HL-60/S4 (cell line): ENCODE data around the gene HS3ST3A1.

Experiments used
- in situ Hi-C: fragments of 300-500 bp; cut with MboI; formaldehyde crosslinking; loops from 2 replicates; pipeline ENCODE4 v1.14.3; 2022; ENCODE audit warnings: low sequenced_read_pairs

Gene HS3ST3A1

DNA sequence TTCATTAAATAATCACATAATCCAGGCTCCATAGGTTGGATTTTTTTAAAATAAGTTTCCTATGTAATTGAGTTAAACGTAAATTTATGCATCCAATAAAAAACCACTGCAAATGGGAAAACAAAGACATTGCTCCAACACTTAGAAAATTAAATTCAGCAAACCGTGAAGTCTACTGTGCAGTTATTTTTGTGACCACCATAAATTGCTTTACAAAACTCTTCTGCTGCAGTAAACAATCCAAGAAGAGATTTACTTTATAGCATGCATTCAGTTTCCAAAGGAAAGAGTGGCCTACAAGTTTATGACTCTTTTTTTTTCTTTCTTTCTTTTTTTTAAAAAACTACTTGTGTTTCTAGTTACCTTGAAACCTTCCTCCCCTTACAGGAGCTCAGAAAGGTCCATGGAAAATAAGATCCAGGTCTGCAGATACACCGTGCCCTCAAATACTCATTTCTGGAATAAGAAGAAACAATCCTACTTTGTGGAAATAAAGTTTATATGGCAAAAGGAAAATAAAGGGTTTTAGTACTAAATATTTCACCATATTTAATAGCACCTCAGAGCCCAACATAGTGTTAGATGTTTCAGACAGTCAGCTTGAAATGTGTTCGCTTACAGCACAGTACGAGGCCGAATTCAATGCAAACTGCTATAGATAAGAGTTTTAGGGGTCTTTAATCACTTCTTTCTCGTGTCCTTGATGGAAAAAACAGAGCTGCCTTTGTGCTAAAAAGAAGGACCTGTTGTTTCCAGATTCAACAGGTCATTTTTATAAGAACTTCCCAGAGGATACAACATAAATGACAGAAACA, 3.2 kb downstream of the HS3ST3A1 start:
- in situ Hi-C loops, result loop anchor here (25.0 kb wide), 2 partner anchors 714 to 1339 kb away; partner anchors contain the start of gene HS3ST3B1

DNA sequence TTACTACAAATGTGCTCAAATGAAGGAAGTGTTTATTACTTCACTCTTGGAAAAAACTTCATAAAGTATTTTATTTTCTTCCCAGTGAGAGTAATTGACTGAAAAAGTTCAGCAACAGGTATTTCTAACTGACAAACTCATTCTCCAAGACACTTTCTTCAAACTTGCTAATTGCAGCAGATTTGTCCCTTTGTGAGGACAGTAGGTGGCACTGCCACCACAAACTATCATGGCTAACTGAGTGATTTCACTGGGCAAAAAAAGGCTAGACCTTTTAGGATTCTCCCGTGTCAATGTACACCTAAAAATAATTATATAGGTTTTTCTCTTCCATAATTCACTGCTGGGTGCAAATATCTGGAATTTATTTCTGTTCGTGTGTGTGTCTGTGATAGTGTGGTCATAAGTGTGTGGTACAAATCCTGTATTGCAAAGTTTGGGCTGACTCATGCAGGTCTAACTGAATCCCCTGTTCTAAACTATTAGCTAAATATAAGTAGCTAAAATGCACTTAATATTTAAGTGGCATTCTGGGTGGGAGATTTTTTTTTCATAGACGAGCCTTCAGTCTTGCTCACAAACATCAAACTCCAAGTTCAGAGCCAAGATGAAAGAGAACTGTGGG, 3.9 kb downstream of the HS3ST3A1 start:
- in situ Hi-C loops, result loop anchor here (25.0 kb wide), 2 partner anchors 714 to 1339 kb away; partner anchors contain the start of gene HS3ST3B1

DNA sequence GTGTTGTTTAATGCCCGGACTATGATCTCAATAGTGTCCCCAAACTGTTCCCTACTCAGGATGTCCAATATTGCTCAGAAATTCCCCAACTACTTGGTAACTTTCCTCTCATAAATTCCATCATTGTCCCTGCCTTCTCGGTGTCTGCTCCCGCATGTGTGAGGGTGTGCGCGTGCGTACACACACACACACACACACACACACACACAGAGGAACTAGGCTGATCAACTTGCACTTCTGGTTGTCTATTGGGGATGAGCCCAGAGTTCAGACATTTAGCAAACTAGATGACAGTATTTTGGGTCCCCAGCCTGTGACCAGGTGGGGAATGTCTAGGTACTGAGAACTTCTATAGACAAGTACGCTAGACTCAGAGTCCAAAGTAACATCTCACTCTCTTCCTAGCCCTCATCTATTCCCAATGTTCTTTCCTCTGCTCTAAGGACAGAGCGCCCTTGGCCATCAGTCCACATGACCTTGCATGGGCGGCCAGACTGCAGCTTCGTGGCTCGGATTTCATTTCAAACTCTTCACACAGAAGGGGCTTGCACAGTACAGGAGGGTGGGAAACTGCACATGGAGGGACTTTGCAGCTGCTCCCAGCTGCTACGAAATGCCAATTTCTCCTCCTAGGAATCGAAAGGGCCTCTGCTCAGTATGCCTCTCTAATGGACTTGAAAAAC, 5.3 kb downstream of the HS3ST3A1 start:
- in situ Hi-C loops, result loop anchor here (25.0 kb wide), 2 partner anchors 716 to 1341 kb away; partner anchors contain the start of gene HS3ST3B1

DNA sequence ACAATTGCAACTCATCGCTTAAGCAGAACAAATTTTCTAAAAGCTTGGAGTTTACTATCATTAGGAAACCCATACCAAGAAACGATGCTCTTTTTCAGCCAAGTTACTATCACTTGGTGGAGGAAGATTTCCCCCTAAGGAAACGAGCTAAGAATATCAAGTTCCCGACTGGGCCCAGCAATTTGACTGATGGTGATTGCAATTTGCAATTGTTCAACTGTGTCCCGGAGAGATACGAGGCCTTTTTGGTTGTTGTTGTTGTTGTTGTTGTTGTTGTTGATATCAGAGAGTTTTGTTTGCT, 6.2 kb downstream of the HS3ST3A1 start:
- in situ Hi-C loops, result loop anchor here (25.0 kb wide), 2 partner anchors 717 to 1342 kb away; partner anchors contain the start of gene HS3ST3B1

DNA sequence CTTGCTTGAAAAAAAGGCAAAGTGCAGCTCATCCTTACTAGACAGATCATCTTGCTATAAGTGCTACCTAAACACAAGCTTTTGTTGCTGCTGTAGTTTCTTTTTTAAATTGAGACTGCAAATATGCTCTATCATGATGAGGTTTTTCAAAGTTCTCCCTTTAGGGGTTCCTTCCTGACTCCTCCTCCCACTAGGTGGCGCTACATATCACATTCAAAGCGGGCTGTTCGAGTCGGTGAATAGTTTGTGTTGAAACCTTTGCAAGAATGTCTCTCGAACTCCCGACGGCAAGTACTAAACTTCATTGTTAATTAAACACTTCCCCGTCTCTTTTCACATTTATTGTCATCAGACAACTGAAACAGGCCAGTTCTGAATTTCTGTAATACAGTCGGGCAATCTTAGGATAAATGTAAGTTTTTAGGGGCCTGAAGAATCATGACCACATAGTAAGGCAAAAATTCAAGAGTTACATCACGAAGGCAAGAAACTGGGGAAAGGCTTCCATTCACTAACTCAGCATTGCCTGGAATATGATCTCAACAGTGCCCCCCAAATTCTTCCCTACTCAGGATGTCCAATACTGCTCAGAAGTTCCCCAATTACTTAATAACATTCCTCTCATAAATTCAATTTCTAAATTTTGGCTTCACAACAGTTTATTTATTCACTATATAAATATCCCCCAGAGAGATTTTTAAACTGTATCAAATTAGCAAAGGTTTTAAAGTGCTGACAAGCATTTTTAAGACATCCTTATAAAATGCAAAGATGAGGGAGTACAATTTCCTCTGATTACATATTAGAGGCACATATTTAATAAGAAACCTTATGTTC, 6.7 kb downstream of the HS3ST3A1 start:
- in situ Hi-C loops, result loop anchor here (25.0 kb wide), 2 partner anchors 717 to 1342 kb away; partner anchors contain the start of gene HS3ST3B1

DNA sequence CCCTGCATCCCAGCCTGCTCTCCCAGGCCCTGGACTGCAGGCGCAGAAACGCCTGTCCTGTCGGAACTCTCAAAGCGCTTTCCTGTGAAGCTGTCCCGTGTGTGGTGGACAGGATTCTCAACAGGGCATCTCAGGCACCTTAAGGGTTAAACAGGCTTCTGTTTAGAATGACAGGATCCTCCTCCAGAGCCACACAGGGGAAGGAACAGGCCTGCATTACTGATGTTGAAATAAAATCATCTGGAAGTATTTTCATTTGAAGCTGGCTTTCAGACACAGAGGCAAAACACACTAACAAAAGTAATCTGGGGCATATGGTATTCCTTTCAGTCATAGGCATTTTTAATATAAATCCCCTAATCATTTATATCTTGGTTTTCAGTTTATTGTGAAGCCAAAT, 7.4 kb downstream of the HS3ST3A1 start:
- in situ Hi-C loops, result loop anchor here (25.0 kb wide), 2 partner anchors 718 to 1343 kb away; partner anchors contain the start of gene HS3ST3B1

DNA sequence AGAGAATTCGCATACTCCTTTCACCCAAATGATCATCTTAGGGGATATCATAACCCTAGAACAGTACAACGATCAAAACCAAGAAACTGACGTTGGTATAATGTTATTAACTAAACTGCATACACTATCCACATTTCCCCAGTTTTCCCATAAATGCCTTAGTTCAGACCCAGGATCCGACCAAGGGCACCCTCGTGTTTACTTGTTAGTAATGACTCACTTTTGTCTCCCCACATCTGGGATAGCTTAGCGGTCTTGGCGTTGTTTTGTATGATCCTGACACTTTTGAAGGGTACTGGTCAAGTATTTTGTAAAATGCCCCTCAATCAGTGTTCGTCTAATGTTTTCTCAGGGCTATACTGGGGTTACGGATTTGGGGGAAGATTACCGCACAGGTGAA, 8.0 kb downstream of the HS3ST3A1 start:
- in situ Hi-C loops, result loop anchor here (25.0 kb wide), 2 partner anchors 719 to 1344 kb away; partner anchors contain the start of gene HS3ST3B1

DNA sequence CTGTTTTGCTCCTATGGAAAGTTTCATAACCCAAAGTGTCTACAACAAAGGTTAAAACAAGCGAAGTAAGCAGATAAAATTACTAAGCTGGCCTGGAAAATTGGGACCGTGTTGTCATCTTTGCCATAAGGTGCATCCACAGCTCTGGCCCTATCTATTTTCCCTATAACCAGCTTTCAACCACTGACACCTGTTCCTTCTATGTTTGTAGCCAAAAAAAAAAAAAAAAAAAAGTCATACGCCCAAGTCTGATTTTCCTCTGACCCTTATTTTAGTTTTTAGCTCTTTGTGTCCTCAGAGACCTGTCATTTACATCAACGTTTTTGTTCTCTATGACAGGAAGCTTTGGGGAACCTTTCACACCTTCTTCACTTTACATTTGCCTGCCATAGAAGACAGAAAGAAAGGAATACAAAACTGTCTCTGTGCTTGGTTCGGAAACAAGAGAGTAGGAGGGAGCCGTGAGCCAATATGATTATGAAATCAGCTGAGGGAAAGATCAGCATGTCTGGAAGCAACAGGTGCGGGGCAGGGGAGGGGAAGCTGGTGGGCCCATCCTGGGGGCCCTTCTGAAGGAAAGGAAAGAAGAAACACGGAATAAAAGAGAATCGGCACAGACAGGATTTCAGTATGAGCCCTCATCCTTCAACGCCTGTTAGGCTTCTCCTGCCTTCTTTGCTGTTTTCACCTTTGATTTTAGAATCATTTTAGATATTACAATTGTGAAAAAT, 8.5 kb downstream of the HS3ST3A1 start:
- in situ Hi-C loops, result loop anchor here (25.0 kb wide), 2 partner anchors 719 to 1344 kb away; partner anchors contain the start of gene HS3ST3B1

DNA sequence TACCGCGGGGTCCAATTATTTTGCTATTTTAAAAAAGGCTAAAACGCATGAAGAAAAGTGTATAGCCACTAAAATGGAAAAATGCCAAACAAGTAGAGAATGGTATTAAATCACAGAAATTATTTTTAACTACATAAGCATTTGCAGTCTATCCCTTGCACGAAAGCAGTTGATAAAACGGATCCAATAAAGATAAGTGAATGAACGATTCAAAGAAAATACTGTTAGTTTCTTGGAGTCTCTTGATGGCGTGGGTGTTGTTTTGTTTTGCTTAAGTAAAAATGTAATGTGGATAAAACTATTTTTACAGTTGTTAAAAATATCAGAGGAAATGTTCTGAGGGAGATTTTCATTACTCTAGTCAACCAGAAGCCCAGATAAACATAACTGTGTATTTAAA, 9.3 kb downstream of the HS3ST3A1 start:
- in situ Hi-C loops, result loop anchor here (25.0 kb wide), 2 partner anchors 720 to 1345 kb away; partner anchors contain the start of gene HS3ST3B1

DNA sequence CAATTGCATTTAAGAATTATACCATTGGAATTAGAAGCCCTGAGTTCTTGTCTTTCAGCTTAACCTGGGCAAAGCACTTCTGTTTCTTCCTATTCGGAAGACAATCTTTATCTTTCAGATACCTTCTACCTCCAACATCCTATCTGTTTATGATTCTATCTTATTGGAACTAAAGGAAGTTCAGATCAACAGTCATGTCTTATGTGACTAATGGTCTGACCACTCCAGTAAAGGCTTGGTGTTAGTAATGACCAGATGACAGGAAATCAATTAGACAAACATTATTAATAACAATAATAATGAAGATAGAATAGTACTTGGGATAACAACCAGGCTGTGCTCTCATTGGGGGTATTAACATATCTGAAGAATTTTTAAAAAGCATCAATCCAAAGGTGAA, 11.3 kb downstream of the HS3ST3A1 start:
- in situ Hi-C loops, result loop anchor here (25.0 kb wide), 2 partner anchors 722 to 1347 kb away; partner anchors contain the start of gene HS3ST3B1

DNA sequence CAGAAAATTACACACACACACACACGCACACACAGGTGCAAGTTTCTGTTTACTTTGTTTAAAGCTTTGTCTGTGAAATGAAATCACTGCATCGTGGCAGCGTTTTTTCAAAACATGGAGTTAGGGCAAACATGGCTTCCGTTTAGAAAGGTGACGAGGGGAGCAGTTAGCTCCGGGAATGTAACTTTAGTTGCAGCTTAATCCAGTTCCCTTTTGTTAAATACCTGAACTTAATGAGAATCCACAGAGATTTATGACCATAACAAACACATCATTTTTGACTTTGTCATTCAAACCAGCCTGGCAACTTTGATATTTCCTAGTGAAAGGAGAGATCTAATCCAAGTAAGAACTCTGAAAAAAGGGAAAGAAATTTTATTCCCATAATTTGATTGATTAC, 12.1 kb downstream of the HS3ST3A1 start:
- in situ Hi-C loops, result loop anchor here (25.0 kb wide), 2 partner anchors 723 to 1348 kb away; partner anchors contain the start of gene HS3ST3B1

DNA sequence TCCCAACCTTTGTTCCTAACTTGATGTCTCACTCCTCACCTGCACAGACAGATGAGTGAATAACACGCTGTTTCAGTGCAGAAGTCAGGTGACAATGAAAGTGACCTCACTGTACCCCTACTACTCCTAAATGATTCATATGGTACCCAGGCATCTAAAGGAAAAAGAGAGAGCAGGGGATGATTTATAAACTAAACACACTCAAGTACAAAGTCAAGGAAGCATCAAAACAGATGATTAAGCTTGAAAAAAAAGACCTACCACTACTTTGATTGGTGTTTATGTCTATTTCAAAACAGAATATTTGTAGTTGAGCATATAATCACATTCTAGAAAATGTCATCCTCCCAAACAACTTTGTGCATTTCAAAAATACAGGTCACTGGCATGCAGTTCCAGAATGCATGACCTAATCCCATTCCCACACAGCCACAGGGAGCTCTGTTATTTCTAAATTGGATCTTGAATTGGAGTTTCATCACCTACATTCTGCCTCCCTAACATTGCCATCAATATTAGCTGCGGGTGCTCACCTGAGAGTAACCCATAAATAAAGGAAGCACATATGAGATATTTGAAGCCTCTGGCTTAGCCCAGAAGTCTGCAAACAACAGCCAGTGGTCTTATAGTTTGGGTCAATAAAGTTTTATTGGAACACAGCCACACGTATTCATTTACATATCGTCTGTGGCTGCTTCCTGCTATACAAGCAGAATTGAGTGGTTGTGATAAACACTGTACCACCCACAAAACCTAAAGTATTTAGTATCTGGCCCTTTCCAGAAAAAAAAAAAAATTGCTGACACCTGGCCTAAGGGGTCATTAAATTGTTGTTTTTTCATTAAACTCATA, 14.0 kb downstream of the HS3ST3A1 start:
- in situ Hi-C loops, result loop anchor here (25.0 kb wide), 2 partner anchors 725 to 1350 kb away; partner anchors contain the start of gene HS3ST3B1

DNA sequence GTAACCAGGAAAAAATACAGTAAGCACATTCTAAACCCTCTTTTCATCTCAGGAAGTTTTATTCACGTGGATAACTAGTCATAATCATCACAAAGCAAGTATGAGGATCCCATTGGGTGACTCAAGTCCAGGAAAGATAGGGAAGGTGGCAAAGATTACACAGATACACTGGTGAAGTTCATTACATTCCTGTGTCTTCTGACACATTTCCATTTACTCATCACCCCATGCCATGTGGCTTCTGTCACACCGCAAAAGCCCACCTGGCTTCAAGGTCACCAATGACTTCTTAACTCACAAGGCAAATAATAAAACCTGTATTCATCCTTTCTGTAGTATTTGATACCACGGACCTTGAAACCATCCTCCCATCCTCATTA, 17.0 kb downstream of the HS3ST3A1 start:
- in situ Hi-C loops, result loop anchor here (25.0 kb wide), 2 partner anchors 728 to 1353 kb away; partner anchors contain the start of gene HS3ST3B1

DNA sequence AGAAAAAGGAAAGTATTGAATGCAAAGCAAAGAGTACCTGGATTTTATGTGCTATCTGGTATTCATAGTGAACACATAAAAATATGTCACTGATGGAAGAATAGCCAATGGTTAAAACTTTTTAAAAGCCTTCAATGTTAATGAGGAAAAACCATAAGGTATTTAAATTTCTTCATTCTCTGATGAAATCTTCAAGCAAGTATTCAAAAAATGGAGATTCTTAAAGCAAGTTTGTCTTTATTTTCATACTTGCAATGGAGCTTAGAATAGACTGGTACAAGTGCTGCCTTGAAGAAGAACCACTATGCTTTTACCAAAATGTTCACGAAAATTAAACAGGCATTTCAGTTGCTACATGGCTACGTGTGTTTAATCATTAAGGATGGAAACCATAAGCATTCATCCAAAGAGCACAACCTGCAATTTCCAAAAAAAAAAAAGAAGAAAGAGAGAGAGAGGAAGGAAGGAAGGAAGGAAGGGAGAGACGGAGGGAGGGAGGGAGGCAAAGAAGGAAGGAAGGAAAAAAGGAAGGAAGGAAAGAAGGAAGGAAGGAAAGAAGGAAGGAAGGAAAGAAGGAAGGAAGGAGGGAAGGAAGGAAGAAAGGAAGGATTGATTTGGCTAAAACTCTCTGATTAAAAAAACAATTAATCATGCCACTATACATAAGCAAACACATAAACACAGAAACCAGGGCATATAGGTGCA, 17.6 kb downstream of the HS3ST3A1 start:
- in situ Hi-C loops, result loop anchor here (25.0 kb wide), 2 partner anchors 728 to 1353 kb away; partner anchors contain the start of gene HS3ST3B1

DNA sequence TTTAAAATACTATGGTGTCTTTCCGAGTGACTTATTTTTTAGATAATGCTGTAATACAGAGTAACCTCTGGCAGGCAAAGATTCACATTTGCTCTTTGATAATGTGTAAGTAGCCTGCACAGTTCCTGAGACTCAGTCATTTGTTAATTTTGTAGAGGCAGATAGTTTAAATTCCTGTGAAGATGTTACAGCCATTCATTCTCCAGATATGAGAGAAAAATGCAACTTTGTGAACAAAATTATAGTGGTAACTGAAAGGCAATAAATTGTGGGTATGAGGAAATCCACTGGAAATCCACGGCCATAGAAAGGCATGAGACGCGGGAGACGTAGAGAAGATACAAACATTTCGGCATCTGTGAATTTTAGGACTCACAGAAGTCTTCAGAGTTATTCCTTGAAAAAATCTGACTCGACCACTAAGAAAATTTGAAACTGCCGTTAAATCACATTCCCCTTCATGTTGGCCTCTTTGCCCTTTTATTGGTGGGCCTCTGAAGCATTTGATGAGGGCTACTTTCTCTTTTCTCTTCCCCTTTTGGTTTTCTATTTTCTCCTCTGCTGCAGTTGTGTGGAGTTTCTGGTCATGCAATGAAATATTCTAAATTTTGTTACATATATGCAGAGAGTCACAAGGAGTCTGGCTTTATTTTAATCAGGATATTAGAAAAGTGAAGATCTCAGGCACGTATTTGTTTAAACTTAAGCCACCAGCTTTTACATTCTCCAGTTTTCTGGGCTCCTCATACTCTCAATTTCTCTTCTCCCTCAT, 18.8 kb downstream of the HS3ST3A1 start:
- in situ Hi-C loops, result loop anchor here (25.0 kb wide), 2 partner anchors 729 to 1354 kb away; partner anchors contain the start of gene HS3ST3B1

DNA sequence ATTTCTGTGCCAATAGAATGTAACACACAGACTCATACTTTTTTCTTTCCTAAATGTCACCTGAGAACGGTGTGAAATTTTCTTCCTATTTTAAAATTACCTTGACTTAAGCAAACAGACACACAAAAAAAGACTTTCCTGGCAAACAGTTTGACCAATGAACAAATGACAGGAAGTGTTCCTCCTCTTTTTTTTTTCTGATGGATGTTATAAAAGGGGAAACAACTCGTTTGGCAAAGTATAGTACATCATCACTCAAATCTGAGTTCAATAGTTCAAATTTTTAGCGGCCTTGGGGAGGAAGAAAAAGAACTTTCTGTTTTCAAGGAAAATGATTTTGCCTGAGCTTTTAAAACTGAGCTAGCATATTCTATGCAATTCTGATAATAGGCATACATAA, 19.8 kb downstream of the HS3ST3A1 start:
- in situ Hi-C loops, result loop anchor here (25.0 kb wide), 2 partner anchors 730 to 1355 kb away; partner anchors contain the start of gene HS3ST3B1

DNA sequence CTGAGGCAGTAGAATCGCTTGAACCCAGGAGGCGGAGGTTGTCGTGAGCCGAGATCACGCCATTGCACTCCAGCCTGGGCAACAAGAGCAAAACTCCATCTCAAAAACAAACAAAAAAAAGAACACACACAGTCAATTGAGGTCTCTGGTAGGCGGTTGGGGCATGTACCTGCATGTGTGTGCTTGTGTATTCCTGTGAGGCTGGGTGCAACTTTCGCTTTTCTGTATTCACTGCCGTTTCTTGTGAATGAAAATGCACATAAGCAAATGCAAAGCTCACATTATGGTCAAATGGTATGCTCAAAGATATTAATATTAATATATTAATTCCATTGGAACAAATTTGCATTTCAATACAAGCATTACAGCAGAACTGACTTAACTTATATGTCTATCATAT, 20.9 kb downstream of the HS3ST3A1 start:
- in situ Hi-C loops, result loop anchor here (25.0 kb wide), 2 partner anchors 732 to 1357 kb away; partner anchors contain the start of gene HS3ST3B1
